ENCODE data around the gene HS6ST2. TPM values are rescaled to one million over a fixed set of nuclear protein-coding genes. Genes with fewer than 3 reads are reported as not detected.

Gene HS6ST2
- polyA plus RNA-seq, 1 of the 3 experiments (the other 2 are of a cell fraction) = 0.05 TPM

DNA sequence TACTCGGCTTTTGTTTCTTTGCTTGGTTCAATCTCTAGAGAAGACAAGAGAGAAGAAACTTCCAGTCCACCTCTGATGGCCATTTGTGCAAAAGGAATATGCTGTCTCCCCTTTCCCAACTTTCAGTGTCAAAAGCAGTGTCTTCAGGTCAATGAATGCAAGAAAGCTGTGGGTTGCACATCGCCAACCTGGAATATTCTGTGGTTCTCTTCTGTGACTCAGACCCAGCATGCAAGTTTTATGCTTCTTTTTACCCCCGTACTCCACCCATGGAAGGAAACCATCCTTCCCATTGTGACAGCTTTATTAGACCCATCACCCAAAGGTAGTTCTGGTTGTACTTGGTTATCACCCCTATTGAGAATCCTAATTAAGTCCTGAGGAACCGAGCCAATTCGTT lies 334.0 kb downstream of the HS6ST2 start:
- ChIA-PET POLR2A (no interaction called here), CTCF (interaction anchor here (1.2 kb wide), 1 partner anchor 783 kb away, joined by 3 read pairs; no protein-coding TSS in a partner anchor)
- Histone ChIP-seq H3K4me1 (ENCODE audit: control insufficient read depth in 1 of 2, insufficient read depth in 2 of 2, low read depth in 1 of 2, low read length in 1 of 2) (no peaks in the 10 kb centered on the region), H3F3A (replicated peaks; ENCODE audit: insufficient read depth) (no peaks in the 10 kb centered on the region), H4K20me1 (ENCODE audit: insufficient read depth) (no peaks in the 10 kb centered on the region), H3K27ac (ENCODE audit: low read depth in 2 of 2, low read length in 1 of 2) (no peak overlapping the region), H3K4me3 (ENCODE audit: low read depth in 2 of 2, low read length in 1 of 2) (no peak overlapping the region), H3K9me3 (no peaks in the 10 kb centered on the region), H3K9me2 (no peaks in the 10 kb centered on the region), H3K79me2 (ENCODE audit: insufficient read depth) (no peaks in the 10 kb centered on the region), H3K4me2 (no peak overlapping the region), H3K36me3 (replicated peaks in 1 of 2; ENCODE audit: control insufficient read depth in 1 of 2, insufficient read depth in 2 of 2, low read length in 1 of 2) (no peaks in the 10 kb centered on the region), H3K27me3 (ENCODE audit: insufficient read depth) (peaks cover 13% of the 10 kb centered on the region), H3K9ac (no peak overlapping the region), H2AFZ (ENCODE audit: low read depth) (no peak overlapping the region)
- TF ChIP-seq, protein P1, sequence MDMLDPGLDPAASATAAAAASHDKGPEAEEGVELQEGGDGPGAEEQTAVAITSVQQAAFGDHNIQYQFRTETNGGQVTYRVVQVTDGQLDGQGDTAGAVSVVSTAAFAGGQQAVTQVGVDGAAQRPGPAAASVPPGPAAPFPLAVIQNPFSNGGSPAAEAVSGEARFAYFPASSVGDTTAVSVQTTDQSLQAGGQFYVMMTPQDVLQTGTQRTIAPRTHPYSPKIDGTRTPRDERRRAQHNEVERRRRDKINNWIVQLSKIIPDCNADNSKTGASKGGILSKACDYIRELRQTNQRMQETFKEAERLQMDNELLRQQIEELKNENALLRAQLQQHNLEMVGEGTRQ (IDR thresholded peaks at IDR 0.05; ENCODE audit: borderline replicate concordance, low read depth, low read length) = no peak
- TF ChIP-seq, protein P2, sequence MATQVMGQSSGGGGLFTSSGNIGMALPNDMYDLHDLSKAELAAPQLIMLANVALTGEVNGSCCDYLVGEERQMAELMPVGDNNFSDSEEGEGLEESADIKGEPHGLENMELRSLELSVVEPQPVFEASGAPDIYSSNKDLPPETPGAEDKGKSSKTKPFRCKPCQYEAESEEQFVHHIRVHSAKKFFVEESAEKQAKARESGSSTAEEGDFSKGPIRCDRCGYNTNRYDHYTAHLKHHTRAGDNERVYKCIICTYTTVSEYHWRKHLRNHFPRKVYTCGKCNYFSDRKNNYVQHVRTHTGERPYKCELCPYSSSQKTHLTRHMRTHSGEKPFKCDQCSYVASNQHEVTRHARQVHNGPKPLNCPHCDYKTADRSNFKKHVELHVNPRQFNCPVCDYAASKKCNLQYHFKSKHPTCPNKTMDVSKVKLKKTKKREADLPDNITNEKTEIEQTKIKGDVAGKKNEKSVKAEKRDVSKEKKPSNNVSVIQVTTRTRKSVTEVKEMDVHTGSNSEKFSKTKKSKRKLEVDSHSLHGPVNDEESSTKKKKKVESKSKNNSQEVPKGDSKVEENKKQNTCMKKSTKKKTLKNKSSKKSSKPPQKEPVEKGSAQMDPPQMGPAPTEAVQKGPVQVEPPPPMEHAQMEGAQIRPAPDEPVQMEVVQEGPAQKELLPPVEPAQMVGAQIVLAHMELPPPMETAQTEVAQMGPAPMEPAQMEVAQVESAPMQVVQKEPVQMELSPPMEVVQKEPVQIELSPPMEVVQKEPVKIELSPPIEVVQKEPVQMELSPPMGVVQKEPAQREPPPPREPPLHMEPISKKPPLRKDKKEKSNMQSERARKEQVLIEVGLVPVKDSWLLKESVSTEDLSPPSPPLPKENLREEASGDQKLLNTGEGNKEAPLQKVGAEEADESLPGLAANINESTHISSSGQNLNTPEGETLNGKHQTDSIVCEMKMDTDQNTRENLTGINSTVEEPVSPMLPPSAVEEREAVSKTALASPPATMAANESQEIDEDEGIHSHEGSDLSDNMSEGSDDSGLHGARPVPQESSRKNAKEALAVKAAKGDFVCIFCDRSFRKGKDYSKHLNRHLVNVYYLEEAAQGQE (IDR thresholded peaks at IDR 0.05; ENCODE audit: low read depth, low read length) = no peak
- TF ChIP-seq, protein P3, sequence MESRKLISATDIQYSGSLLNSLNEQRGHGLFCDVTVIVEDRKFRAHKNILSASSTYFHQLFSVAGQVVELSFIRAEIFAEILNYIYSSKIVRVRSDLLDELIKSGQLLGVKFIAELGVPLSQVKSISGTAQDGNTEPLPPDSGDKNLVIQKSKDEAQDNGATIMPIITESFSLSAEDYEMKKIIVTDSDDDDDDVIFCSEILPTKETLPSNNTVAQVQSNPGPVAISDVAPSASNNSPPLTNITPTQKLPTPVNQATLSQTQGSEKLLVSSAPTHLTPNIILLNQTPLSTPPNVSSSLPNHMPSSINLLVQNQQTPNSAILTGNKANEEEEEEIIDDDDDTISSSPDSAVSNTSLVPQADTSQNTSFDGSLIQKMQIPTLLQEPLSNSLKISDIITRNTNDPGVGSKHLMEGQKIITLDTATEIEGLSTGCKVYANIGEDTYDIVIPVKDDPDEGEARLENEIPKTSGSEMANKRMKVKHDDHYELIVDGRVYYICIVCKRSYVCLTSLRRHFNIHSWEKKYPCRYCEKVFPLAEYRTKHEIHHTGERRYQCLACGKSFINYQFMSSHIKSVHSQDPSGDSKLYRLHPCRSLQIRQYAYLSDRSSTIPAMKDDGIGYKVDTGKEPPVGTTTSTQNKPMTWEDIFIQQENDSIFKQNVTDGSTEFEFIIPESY (IDR thresholded peaks at IDR 0.05; ENCODE audit: borderline replicate concordance, low read depth) = no peak
- TF ChIP-seq, protein P4, sequence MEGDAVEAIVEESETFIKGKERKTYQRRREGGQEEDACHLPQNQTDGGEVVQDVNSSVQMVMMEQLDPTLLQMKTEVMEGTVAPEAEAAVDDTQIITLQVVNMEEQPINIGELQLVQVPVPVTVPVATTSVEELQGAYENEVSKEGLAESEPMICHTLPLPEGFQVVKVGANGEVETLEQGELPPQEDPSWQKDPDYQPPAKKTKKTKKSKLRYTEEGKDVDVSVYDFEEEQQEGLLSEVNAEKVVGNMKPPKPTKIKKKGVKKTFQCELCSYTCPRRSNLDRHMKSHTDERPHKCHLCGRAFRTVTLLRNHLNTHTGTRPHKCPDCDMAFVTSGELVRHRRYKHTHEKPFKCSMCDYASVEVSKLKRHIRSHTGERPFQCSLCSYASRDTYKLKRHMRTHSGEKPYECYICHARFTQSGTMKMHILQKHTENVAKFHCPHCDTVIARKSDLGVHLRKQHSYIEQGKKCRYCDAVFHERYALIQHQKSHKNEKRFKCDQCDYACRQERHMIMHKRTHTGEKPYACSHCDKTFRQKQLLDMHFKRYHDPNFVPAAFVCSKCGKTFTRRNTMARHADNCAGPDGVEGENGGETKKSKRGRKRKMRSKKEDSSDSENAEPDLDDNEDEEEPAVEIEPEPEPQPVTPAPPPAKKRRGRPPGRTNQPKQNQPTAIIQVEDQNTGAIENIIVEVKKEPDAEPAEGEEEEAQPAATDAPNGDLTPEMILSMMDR (IDR thresholded peaks at IDR 0.05) = no peak
- no peak for TF ChIP-seq GABPA (IDR thresholded peaks at IDR 0.05; ENCODE audit: low read depth)
- no peak for TF ChIP-seq ELF1 (IDR thresholded peaks at IDR 0.05)
- TF ChIP-seq FOXJ3 (CRISPR knock-in tag; IDR thresholded peaks at IDR 0.05) = no peak
- no peak for TF ChIP-seq CHD2 (IDR thresholded peaks at IDR 0.05; ENCODE audit: low read length, partially characterized antibody)
- TF ChIP-seq TCF12 (IDR thresholded peaks at IDR 0.05) = no peak
- TF ChIP-seq RFX5 (IDR thresholded peaks at IDR 0.05; ENCODE audit: low read length) = no peak
- TF ChIP-seq SMC3 (IDR thresholded peaks at IDR 0.05; ENCODE audit: low read depth, low read length) = no peak
- WGBS (ENCODE audit: low lambda C conversion rate) = 29% methylated on average over 5 of the region's 5 CpGs
- no peak for DNase-seq

All from SK-N-SH (cell line).